ENCODE measurements around the gene PSME3IP1. TPM values are rescaled to one million over a fixed set of nuclear protein-coding genes. Genes with fewer than 3 reads are reported as not detected.

The PSME3IP1 gene
- total and polyA plus RNA-seq, 2 experiments from 2014 or later = 78.0 to 105 TPM

GRCh38 chr16:57226701-57227621 lies 41.1 kb upstream of the PSME3IP1 start:
- DNase-seq (ENCODE audit: low spot score) = no peak
- no peak overlapping the region for H3K27ac Mint-ChIP-seq
- Histone ChIP-seq H3K4me3 (no peak overlapping the region), H3K9me2 (ENCODE audit: insufficient read depth) (no peaks in the 10 kb centered on the region), H3K27ac (ENCODE audit: low read depth) (no peak overlapping the region), H3K27me3 (ENCODE audit: insufficient read depth) (no peaks in the 10 kb centered on the region), H2AFZ (no peak overlapping the region), H3K79me2 (replicated peaks; ENCODE audit: insufficient read depth) (no peaks in the 10 kb centered on the region), H3K36me3 (ENCODE audit: insufficient read depth) (peaks cover 22% of the 10 kb centered on the region), H3K4me2 (no peak overlapping the region), H4K20me1 (replicated peaks; ENCODE audit: insufficient read depth) (0 out of 2 replicates have a peak, but pooled peaks cover 6% of the 10 kb centered on the region), H3K4me1 (ENCODE audit: insufficient read depth) (no peaks in the 10 kb centered on the region), H3F3A (replicated peaks; ENCODE audit: low read depth) (no peaks in the 10 kb centered on the region)
- no peaks in the 10 kb centered on the region for H3K27me3 Mint-ChIP-seq (ENCODE audit: insufficient read depth, low read depth, poor library complexity)
- no peaks in the 10 kb centered on the region for H3K4me1 Mint-ChIP-seq
- H3K36me3 Mint-ChIP-seq (ENCODE audit: low read depth) = peaks cover 49% of the 10 kb centered on the region
- H3K9me3 Mint-ChIP-seq = no peaks in the 10 kb centered on the region
- TF ChIP-seq EZH2 (IDR thresholded peaks at IDR 0.05; ENCODE audit: low read depth, unreplicated experiment) (no peak), POLR2AphosphoS5 (IDR thresholded peaks at IDR 0.05; ENCODE audit: low read depth) (no peak), JUNB (IDR thresholded peaks at IDR 0.05; ENCODE audit: unreplicated experiment) (no peak), EZH2phosphoT487 (IDR thresholded peaks at IDR 0.05; ENCODE audit: unreplicated experiment) (no peak), CTCF (conservative IDR thresholded peaks at IDR 0.05; ENCODE audit: low read depth in 2 of 2) (no peak), CREB1 (CRISPR knock-in tag; IDR thresholded peaks at IDR 0.05; ENCODE audit: low read depth) (no peak), STAT1 (IDR thresholded peaks at IDR 0.05; ENCODE audit: unreplicated experiment) (no peak), ZNF462 (CRISPR knock-in tag; IDR thresholded peaks at IDR 0.05) (no peak), ZNF114 (CRISPR knock-in tag; IDR thresholded peaks at IDR 0.05) (no peak), ZNF331 (CRISPR knock-in tag; IDR thresholded peaks at IDR 0.05; ENCODE audit: low read depth) (no peak), NANOG (IDR thresholded peaks at IDR 0.05; ENCODE audit: borderline replicate concordance) (no peak)
- TF ChIP-seq, protein P1, sequence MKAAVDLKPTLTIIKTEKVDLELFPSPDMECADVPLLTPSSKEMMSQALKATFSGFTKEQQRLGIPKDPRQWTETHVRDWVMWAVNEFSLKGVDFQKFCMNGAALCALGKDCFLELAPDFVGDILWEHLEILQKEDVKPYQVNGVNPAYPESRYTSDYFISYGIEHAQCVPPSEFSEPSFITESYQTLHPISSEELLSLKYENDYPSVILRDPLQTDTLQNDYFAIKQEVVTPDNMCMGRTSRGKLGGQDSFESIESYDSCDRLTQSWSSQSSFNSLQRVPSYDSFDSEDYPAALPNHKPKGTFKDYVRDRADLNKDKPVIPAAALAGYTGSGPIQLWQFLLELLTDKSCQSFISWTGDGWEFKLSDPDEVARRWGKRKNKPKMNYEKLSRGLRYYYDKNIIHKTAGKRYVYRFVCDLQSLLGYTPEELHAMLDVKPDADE (IDR thresholded peaks at IDR 0.05) = no peak
- TF ChIP-seq, protein P2, sequence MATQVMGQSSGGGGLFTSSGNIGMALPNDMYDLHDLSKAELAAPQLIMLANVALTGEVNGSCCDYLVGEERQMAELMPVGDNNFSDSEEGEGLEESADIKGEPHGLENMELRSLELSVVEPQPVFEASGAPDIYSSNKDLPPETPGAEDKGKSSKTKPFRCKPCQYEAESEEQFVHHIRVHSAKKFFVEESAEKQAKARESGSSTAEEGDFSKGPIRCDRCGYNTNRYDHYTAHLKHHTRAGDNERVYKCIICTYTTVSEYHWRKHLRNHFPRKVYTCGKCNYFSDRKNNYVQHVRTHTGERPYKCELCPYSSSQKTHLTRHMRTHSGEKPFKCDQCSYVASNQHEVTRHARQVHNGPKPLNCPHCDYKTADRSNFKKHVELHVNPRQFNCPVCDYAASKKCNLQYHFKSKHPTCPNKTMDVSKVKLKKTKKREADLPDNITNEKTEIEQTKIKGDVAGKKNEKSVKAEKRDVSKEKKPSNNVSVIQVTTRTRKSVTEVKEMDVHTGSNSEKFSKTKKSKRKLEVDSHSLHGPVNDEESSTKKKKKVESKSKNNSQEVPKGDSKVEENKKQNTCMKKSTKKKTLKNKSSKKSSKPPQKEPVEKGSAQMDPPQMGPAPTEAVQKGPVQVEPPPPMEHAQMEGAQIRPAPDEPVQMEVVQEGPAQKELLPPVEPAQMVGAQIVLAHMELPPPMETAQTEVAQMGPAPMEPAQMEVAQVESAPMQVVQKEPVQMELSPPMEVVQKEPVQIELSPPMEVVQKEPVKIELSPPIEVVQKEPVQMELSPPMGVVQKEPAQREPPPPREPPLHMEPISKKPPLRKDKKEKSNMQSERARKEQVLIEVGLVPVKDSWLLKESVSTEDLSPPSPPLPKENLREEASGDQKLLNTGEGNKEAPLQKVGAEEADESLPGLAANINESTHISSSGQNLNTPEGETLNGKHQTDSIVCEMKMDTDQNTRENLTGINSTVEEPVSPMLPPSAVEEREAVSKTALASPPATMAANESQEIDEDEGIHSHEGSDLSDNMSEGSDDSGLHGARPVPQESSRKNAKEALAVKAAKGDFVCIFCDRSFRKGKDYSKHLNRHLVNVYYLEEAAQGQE (IDR thresholded peaks at IDR 0.05; ENCODE audit: unreplicated experiment) = no peak
- no peak overlapping the region for H3K4me3 Mint-ChIP-seq
- ATAC-seq = no peak

Measured in GM23338 (cell line).